CD4-positive, alpha-beta T cell treated with Interleukin-17A for 4 hours (primary cell): ENCODE measurements around the gene EIF3CL.
"Not testable (repeated sequence)": the region's sequence is repeated elsewhere in the genome, so short reads cannot be mapped to it uniquely, and the experiment has no call there.

ENCODE experiments used
- DNase-seq: peaks from one replicate; pipeline ENCODE4 v3.0.0-alpha.2; 2020; ENCODE audit warnings: mixed read lengths

The EIF3CL gene

DNA sequence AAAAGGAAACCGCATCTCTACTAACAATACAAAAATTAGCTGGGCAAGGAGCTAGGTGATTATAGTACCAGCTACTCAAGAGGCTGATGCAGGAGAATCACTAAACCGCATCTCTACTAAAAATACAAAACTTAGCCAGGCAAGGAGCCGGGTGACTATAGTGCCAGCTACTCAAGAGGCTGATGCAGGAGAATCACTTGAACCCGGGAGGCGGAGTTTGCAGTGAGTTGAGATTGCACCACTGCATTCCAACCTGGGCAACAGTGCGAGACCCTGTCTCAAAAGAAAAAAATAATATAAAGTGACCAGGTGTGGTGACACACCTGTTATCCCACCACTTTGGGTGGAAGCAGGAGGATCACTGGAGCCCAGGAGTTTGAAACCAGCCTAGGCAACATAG, 65.4 kb downstream of the EIF3CL start:
- DNase-seq, result not testable (repeated sequence)

DNA sequence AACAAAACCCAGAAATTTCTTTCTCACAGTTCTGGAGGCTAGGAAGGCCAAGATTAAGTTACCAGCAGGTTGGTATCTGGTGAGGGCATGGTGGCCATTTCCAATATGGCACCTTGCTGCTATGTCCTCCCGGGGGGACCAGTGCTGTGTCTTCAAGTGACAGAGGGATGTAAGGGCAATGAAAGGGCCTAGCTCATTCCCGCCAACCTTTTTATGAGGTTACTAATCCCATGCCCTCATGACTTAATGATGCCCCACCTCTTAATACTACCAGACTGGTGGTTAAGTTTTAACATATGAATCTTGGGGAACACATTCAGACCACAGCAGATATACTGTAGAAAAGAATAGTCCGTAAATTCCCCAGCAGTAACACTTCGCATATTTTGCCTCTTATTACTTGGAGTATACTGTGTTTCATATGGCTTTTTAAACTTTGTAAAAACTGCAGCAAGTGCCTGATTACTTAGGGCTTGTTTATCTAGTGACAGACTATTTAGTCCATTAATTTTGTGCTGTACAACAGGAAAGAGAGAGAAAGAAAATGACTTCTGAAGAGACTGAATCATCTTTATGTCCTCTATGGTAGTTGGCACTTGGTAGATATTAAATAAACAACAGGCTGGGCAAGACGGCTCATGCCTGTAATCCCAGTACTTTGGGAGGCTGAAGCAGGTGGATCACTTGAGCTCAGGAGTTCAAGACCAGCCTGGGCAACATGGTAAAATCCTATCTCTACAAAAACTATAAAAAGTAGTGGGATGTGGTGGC, 66.5 kb downstream of the EIF3CL start:
- DNase-seq, result not testable (repeated sequence)

DNA sequence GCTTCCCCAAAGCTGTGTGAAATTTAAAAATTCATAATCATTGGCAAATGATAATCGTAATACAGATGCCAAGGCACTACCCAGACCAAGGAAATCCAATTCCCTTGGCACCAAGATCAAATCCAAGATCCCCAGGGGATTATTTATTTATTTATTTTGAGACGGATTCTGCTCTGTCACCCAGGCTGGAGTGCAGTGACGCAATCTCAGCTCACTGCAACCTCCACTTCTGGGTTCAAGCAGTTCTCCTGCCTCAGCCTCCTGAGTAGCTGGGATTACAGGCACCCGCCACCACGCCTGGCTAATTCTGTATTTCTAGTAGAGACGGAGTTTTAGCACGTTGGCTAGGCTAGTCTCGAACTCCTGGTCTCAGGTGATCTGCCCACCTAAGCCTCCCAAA, 68.0 kb downstream of the EIF3CL start:
- DNase-seq, result not testable (repeated sequence)

DNA sequence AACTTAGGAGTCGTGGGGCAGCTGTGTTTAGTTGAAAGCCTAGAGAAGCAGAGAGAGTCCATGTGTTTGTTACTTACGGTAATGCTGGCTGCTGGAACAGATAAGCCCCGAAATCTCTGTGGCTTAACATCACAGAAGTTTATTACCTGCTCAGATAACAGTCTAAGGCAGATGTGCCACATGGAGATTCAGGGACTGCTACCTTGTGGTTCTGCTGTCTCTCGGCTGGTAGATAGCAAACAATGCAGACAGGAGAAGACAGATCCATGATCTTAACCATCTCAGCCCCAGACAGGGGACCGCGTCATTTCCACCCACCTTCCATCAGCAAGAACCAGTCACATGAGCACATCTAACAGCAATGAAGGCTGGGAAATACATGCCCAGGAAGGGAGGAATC, 71.0 kb downstream of the EIF3CL start:
- not testable (repeated sequence) for DNase-seq

DNA sequence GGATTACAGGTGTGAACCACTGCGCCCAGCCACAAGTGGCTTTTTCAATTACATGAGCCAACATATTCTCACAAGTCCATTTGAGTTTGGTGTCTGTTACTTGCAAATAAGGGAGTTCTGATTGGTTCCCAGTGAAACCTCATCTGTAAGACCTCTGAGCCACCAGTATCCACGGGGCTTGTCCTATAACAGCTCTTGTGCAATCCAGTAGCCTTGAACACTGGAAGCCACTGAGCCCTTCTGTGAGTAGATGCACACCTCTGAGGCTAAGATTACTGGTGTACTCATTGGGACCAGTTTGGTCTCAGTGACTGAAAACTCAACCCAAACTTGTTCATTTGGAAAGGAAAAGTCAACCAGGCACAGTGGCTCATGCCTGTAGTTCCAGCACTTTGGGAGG, 72.7 kb downstream of the EIF3CL start:
- not testable (repeated sequence) for DNase-seq

DNA sequence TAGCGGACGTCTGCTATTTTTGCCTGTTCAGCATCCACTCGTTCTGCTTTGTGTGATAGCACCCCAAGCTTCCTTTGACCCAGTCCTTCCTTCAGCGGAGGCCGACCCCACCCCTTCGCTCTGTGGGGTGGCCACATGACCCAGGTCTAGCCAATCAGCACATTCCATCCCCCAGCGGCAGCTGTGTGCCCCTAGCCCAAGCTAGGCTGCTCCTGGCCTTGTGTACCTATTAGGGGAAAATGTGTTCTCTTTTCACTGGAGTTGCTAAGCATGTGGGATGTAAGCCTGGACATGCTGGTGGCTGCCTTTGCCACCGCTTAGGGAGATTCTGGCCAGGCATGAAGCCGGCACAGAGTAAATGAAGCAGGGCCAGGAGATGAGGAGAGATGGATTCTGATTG, 73.4 kb downstream of the EIF3CL start:
- not testable (repeated sequence) for DNase-seq
